H1 (cell line): Measurements from ENCODE around the gene AGO3. TPM values are rescaled to one million over a fixed set of nuclear protein-coding genes. Genes with fewer than 3 reads are reported as not detected.

Source experiments
- CTCF ChIA-PET: fragments of 300-600 bp; sonication (Branson Sonifier 250); formaldehyde crosslinking; loops from one replicate; lab custom pipeline; 2021; ENCODE audit not compliant: partially characterized antibody; lab: Charles Lee
- POLR2A ChIA-PET: fragments of 300-600 bp; sonication (Branson Sonifier 250); formaldehyde crosslinking; loops from one replicate; lab custom pipeline; 2021; ENCODE audit warnings: inconsistent platforms; ENCODE audit not compliant: partially characterized antibody; lab: Charles Lee
- DNase-seq, 2 experiments: peaks; one replicate each; pipeline versions ENCODE4 v3.0.0 to v3.0.0-alpha.2; 2010 to 2022; ENCODE audit warnings: low spot score in 2 of 2, low read depth in 1 of 2, mixed read lengths in 1 of 2
- FAIRE-seq: peaks from 2 replicates; lab custom pipeline; 2011; peaks lifted over from hg19 to GRCh38; lab: Jason Lieb, UNC
- H2AFZ ChIP-seq: 2 replicates; pipeline ENCODE4 v1.8.1; 2012; ENCODE audit warnings: low read length, inconsistent platforms
- H2AK5ac ChIP-seq: 2 replicates; pipeline ENCODE4 v1.6.1; 2013; ENCODE audit warnings: low read depth, low read length
- H2BK120ac ChIP-seq: replicated peaks from 2 replicates; pipeline ENCODE3; 2013; ENCODE audit warnings: low read depth, low read length, inconsistent platforms
- H2BK12ac ChIP-seq: 2 replicates; pipeline ENCODE4 v1.6.1; 2013; ENCODE audit warnings: low read depth, low read length
- H2BK15ac ChIP-seq: 2 replicates; pipeline ENCODE4 v1.6.1; 2013; ENCODE audit warnings: low read length
- H2BK20ac ChIP-seq: 2 replicates; pipeline ENCODE4 v1.6.1; 2013; ENCODE audit warnings: low read length
- H2BK5ac ChIP-seq: 2 replicates; pipeline ENCODE4 v1.6.1; 2013; ENCODE audit warnings: low read depth, low read length
- H3K14ac ChIP-seq: 2 replicates; pipeline ENCODE4 v1.6.1; 2013; ENCODE audit warnings: inconsistent platforms; ENCODE audit not compliant: insufficient read length
- H3K18ac ChIP-seq: 2 replicates; pipeline ENCODE4 v1.6.1; 2013; ENCODE audit warnings: low read length; ENCODE audit errors: extremely low read depth
- H3K23ac ChIP-seq: 2 replicates; pipeline ENCODE4 v1.6.1; 2013; ENCODE audit warnings: inconsistent platforms; ENCODE audit not compliant: insufficient read length
- H3K23me2 ChIP-seq: 2 replicates; pipeline ENCODE4 v1.6.1; 2013; ENCODE audit warnings: low read depth, low read length
- H3K27ac ChIP-seq: 2 replicates; pipeline ENCODE4 v1.6.1; 2011; ENCODE audit warnings: low read depth, low read length, inconsistent platforms
- H3K27me3 ChIP-seq, 4 experiments: replicated peaks in 1 of 4; 1 replicate in 1 of 4; 2 replicates in 3 of 4; pipeline versions ENCODE4 v1.6.1 to v1.8.1; 2011 to 2013; ENCODE audit warnings: low read length in 3 of 4, mild to moderate bottlenecking in 3 of 4, inconsistent platforms in 2 of 4, mixed read lengths in 2 of 4, moderate library complexity in 1 of 4; ENCODE audit not compliant: control insufficient read depth in 3 of 4, insufficient read depth in 3 of 4; ENCODE audit errors: extremely low read depth in 1 of 4
- H3K36me3 ChIP-seq, 4 experiments: 2 replicates each; pipeline versions ENCODE4 v1.6.1 to v1.8.1; 2011 to 2013; ENCODE audit warnings: mild to moderate bottlenecking in 4 of 4, low read length in 3 of 4, moderate library complexity in 2 of 4, control low read depth in 1 of 4, inconsistent platforms in 1 of 4; ENCODE audit not compliant: insufficient read depth in 4 of 4, control insufficient read depth in 2 of 4
- H3K4ac ChIP-seq: replicated peaks from 2 replicates; pipeline ENCODE3; 2013; ENCODE audit warnings: low read length, low read depth, mixed read lengths, inconsistent platforms; ENCODE audit not compliant: insufficient read length
- H3K4me1 ChIP-seq, 4 experiments: replicated peaks in 1 of 4; 1 replicate in 1 of 4; 2 replicates in 3 of 4; pipeline versions ENCODE4 v1.6.1 to v1.8.1; 2011 to 2013; ENCODE audit warnings: low read length in 3 of 4, inconsistent platforms in 2 of 4, mixed read lengths in 1 of 4; ENCODE audit not compliant: insufficient read depth in 4 of 4, control insufficient read depth in 3 of 4
- H3K4me2 ChIP-seq, 2 experiments: 2 replicates each; pipeline versions ENCODE4 v1.6.1 to v1.8.1; 2011 to 2013; ENCODE audit warnings: low read depth in 2 of 2, low read length in 2 of 2, control low read depth in 1 of 2, inconsistent platforms in 1 of 2, mild to moderate bottlenecking in 1 of 2; ENCODE audit not compliant: insufficient read depth in 1 of 2
- H3K4me3 ChIP-seq, 4 experiments: fragments of 200-600, 300-600 bp in 1 of 4; sonication (generic), shearing (Covaris generic), sonication (Bioruptor Twin) in 1 of 4; 2 replicates each; pipeline versions ENCODE4 v1.5.1 to v1.8.1; 2011 to 2016; ENCODE audit warnings: low read length in 4 of 4, low read depth in 3 of 4, control low read depth in 2 of 4, inconsistent platforms in 2 of 4, mild to moderate bottlenecking in 2 of 4, mixed read lengths in 1 of 4, moderate library complexity in 1 of 4; ENCODE audit not compliant: insufficient read depth in 2 of 4; ENCODE audit errors: extremely low read depth in 1 of 4
- H3K56ac ChIP-seq: replicated peaks from 2 replicates; pipeline ENCODE3; 2013; ENCODE audit warnings: low read depth, mild to moderate bottlenecking, mixed read lengths, low read length, inconsistent platforms; ENCODE audit not compliant: insufficient read length
- H3K79me1 ChIP-seq: 2 replicates; pipeline ENCODE4 v1.6.1; 2013; ENCODE audit warnings: low read depth, low read length, control low read depth
- H3K79me2 ChIP-seq, 2 experiments: 2 replicates each; pipeline versions ENCODE4 v1.6.1 to v1.8.1; 2012 to 2013; ENCODE audit warnings: low read length in 2 of 2, mild to moderate bottlenecking in 2 of 2, inconsistent platforms in 1 of 2; ENCODE audit not compliant: insufficient read depth in 2 of 2, control insufficient read depth in 1 of 2
- H3K9ac ChIP-seq, 4 experiments: replicated peaks in 1 of 4; 1 replicate in 1 of 4; 2 replicates in 3 of 4; pipeline versions ENCODE4 v1.6.1 to v1.8.1; 2011 to 2013; ENCODE audit warnings: low read depth in 3 of 4, low read length in 3 of 4, control low read depth in 2 of 4, mild to moderate bottlenecking in 2 of 4, moderate library complexity in 2 of 4, inconsistent platforms in 1 of 4; ENCODE audit errors: extremely low read depth in 1 of 4
- H3K9me3 ChIP-seq, 2 experiments: 2 replicates each; pipeline versions ENCODE4 v1.6.1 to v1.8.1; 2012 to 2013; ENCODE audit warnings: mild to moderate bottlenecking in 2 of 2, moderate library complexity in 2 of 2, control low read depth in 1 of 2, inconsistent platforms in 1 of 2, low read depth in 1 of 2, low read length in 1 of 2, mixed read lengths in 1 of 2; ENCODE audit not compliant: insufficient read depth in 2 of 2
- H4K20me1 ChIP-seq, 2 experiments: replicated peaks in 1 of 2; 2 replicates each; pipeline versions ENCODE3 to v1.8.1; 2011 to 2013; ENCODE audit warnings: inconsistent platforms in 2 of 2, low read length in 2 of 2, mild to moderate bottlenecking in 1 of 2; ENCODE audit not compliant: insufficient read depth in 2 of 2, control insufficient read depth in 1 of 2
- H4K5ac ChIP-seq: 2 replicates; pipeline ENCODE4 v1.6.1; 2013; ENCODE audit warnings: low read length, low read depth, mixed read lengths, inconsistent platforms; ENCODE audit not compliant: insufficient read length
- H4K8ac ChIP-seq: 2 replicates; pipeline ENCODE4 v1.8.0; 2013; ENCODE audit warnings: mild to moderate bottlenecking, moderate library complexity, low read length, inconsistent platforms; ENCODE audit not compliant: insufficient read depth; ENCODE audit errors: extremely low read depth
- H4K91ac ChIP-seq: replicated peaks from 2 replicates; pipeline ENCODE3; 2013; ENCODE audit warnings: low read length, mixed read lengths, inconsistent platforms; ENCODE audit not compliant: insufficient read length
- ASH2L ChIP-seq: fragments of 200-600, 300-600 bp; sonication (generic); IDR thresholded peaks from one replicate; pipeline ENCODE4 v1.7.1; 2017; ENCODE audit warnings: low read length
- CBX5 ChIP-seq: fragments of 300-800, 300-1000 bp; sonication (generic); IDR thresholded peaks from 2 replicates; pipeline ENCODE4 v1.7.1; 2016; ENCODE audit warnings: antibody characterized with exemption, low read length, low read depth
- CEBPB ChIP-seq: IDR thresholded peaks from 2 replicates; pipeline ENCODE4 v1.6.1; 2012; ENCODE audit warnings: low read depth, low read length
- FOSL1 ChIP-seq: IDR thresholded peaks from 2 replicates; pipeline ENCODE4 v1.6.1; 2011; ENCODE audit warnings: mild to moderate bottlenecking, low read depth, low read length, moderate library complexity; ENCODE audit not compliant: insufficient read depth
- RNF2 ChIP-seq: fragments of 200-900, 300-1000 bp; sonication (generic); IDR thresholded peaks from 2 replicates; pipeline ENCODE4 v1.7.1; 2016; ENCODE audit warnings: borderline replicate concordance, low read depth, mild to moderate bottlenecking, antibody characterized with exemption, low read length; ENCODE audit not compliant: poor library complexity, severe bottlenecking; ENCODE audit errors: missing control alignments
- WGBS, 2 experiments: shearing (Covaris generic) in 1 of 2; methylation state at CpG; one replicate each; pipeline versions ENCODE4 v1.1.6 to v1.1.7; 2013 to 2015; ENCODE audit warnings: low lambda C conversion rate in 2 of 2, mixed read lengths in 2 of 2, inconsistent platforms in 1 of 2, low coverage in 1 of 2, missing lambda C conversion rate in 1 of 2; ENCODE audit not compliant: insufficient replicate concordance in 2 of 2, insufficient coverage in 1 of 2, insufficient read length in 1 of 2; ENCODE audit errors: extremely low coverage in 1 of 2, missing lambda C conversion rate in 1 of 2; 5-methylcytosine and 5-hydroxymethylcytosine counted together
- polyA plus RNA-seq, 7 experiments: library from polyadenylated mRNA; depleted of rRNA in 3 of 7; stranded (reverse) in 5 of 7; unstranded in 2 of 7; fragments of >200 nt in 5 of 7; fragments of 200-250 nt in 2 of 7; gene quantifications; 1 replicate in 5 of 7; 2 replicates in 1 of 7; 4 replicates in 1 of 7; pipeline versions ENCODE4 v1.2.1 to v1.2.3, GENCODE V29; 2011 to 2013; ENCODE audit warnings: missing spikeins in 2 of 7, mixed read lengths in 2 of 7
- total RNA-seq: library from RNA; stranded (reverse); fragmentation: NEBNext Ultra II Directional; extraction: Animal tissue kit (Norgen Biotek cat#: 25700); gene quantifications from 2 replicates; pipeline ENCODE4 v1.2.1, GENCODE V29; 2021
- TF ChIP-seq, protein P1 (sequence below): IDR thresholded peaks from 2 replicates; pipeline ENCODE4 v1.6.1; 2012; ENCODE audit warnings: low read length, inconsistent platforms

The AGO3 gene
- total and polyA plus RNA-seq, 2 of the 8 experiments (the other 6 are each of a cell fraction or from before 2014, with no cell fraction given) = 10.7 to 26.4 TPM

DNA sequence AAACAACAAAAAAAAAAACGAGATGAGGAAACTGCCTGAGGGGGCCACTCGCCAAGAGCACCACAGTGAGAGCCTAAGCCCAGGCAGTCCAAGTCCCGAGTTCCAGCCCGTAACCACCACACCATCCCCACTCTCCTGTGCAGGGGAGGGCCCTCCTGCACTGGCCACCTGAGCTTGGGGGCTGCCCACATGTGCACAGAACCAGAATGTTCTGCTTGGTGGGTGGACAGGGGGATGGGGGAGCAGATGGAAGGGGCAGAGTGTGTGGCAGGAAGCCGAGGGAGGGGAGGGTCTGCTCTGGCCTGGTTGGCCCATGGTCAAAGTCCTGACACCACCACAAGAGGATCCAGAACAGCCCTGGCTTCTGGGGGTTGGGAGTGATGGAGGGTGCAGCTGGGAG, 175.4 kb downstream of the AGO3 start:
- ChIA-PET CTCF (interaction anchor here (0.6 to 32.6 kb wide), 8 partner anchors 9 to 203 kb away, joined by 3 to 738 read pairs (median 4); no protein-coding TSS in a partner anchor), POLR2A (interaction anchor here (0.8 to 1.5 kb wide), 3 partner anchors 9 to 51 kb away, joined by 3 to 6 read pairs (median 4); no protein-coding TSS in a partner anchor)
- Histone ChIP-seq H3K23me2 (no peaks in the 10 kb centered on the region), H3K27ac (no peak overlapping the region), H2BK15ac (no peak overlapping the region), H3K9ac (no peak overlapping the region), H3K4me3 (no peak overlapping the region), H3K18ac (no peak overlapping the region), H3K79me1 (no peaks in the 10 kb centered on the region), H3K56ac (no peak overlapping the region), H4K5ac (no peak overlapping the region), H2BK12ac (no peak overlapping the region), H3K4ac (no peak overlapping the region), H2AK5ac (no peak overlapping the region), H3K23ac (no peak overlapping the region), H4K20me1 (no peaks in the 10 kb centered on the region), H2BK120ac (no peak overlapping the region), H4K91ac (no peak overlapping the region), H3K79me2 (no peaks in the 10 kb centered on the region), H3K4me2 (no peak overlapping the region), H2BK20ac (no peak overlapping the region), H3K27me3 (0 out of 7 replicates have a peak, but pooled peaks cover 0 to 1% (median 0%) of the 10 kb centered on the region in 4 experiments), H3K36me3 (no peaks in the 10 kb centered on the region), H2BK5ac (no peak overlapping the region), H2AFZ (no peak overlapping the region), H3K4me1 (no peaks in the 10 kb centered on the region), H3K9me3 (no peaks in the 10 kb centered on the region), H4K8ac (no peak overlapping the region), H3K14ac (no peak overlapping the region)
- FAIRE-seq (no peak), DNase-seq (no peak)
- 75% methylated on average over 5 of the region's 5 CpGs; no CpG with 5 or more reads in 1 of the 2 experiments for WGBS, 2 experiments
- TF ChIP-seq, protein P1, sequence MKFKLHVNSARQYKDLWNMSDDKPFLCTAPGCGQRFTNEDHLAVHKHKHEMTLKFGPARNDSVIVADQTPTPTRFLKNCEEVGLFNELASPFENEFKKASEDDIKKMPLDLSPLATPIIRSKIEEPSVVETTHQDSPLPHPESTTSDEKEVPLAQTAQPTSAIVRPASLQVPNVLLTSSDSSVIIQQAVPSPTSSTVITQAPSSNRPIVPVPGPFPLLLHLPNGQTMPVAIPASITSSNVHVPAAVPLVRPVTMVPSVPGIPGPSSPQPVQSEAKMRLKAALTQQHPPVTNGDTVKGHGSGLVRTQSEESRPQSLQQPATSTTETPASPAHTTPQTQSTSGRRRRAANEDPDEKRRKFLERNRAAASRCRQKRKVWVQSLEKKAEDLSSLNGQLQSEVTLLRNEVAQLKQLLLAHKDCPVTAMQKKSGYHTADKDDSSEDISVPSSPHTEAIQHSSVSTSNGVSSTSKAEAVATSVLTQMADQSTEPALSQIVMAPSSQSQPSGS = no peak
- TF ChIP-seq FOSL1 = no peak
- no peak for TF ChIP-seq CBX5
- TF ChIP-seq ASH2L = no peak
- no peak for TF ChIP-seq CEBPB
- no peak for TF ChIP-seq RNF2
